ENCODE measurements around the gene C10orf53.

C10orf53 gene

GRCh38 chr10:49643241-49644034, 36.0 kb upstream of the C10orf53 start:
- no peak for FAIRE-seq
- DNase-seq (ENCODE audit: insufficient read length, low spot score), result no peak
- no peak for TF ChIP-seq CTCF (IDR thresholded peaks at IDR 0.05; ENCODE audit: insufficient read depth, missing control alignments)

GRCh38 chr10:49644035-49644646, 35.3 kb upstream of the C10orf53 start:
- no peak for TF ChIP-seq CTCF (IDR thresholded peaks at IDR 0.05; ENCODE audit: insufficient read depth, missing control alignments)
- DNase-seq (ENCODE audit: insufficient read length, low spot score), result no peak
- FAIRE-seq, result no peak

GRCh38 chr10:49645417-49645816, 34.0 kb upstream of the C10orf53 start:
- no peak for TF ChIP-seq CTCF (IDR thresholded peaks at IDR 0.05; ENCODE audit: insufficient read depth, missing control alignments)
- DNase-seq (ENCODE audit: insufficient read length, low spot score) (no peak), FAIRE-seq (no peak)

GRCh38 chr10:49645871-49646870, 33.3 kb upstream of the C10orf53 start:
- no peak for DNase-seq (ENCODE audit: insufficient read length, low spot score)
- TF ChIP-seq CTCF (IDR thresholded peaks at IDR 0.05; ENCODE audit: insufficient read depth, missing control alignments), result no peak
- no peak for FAIRE-seq

DNA sequence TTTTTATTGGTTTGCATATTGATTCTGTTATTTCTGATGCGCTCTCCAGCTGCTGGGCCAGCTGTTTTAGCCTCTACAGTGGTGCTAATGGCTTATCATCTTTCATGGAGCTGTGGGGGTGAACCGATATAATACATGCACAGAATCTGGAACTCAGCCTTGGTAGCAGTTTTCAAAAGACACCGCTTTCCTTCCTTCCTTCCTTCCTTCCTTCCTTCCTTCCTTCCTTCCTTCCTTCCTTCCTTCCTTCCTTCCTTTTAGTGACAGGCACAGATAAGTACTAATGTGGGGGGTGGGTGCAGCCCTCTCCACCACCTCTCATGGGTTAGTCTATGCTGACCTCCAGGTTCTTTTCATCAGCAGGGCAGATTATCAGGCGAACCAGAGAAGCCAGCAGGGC, 31.9 kb upstream of the C10orf53 start:
- DNase-seq (ENCODE audit: insufficient read length, low spot score) (no peak), FAIRE-seq (no peak)
- TF ChIP-seq CTCF (IDR thresholded peaks at IDR 0.05; ENCODE audit: insufficient read depth, missing control alignments), result no peak

DNA sequence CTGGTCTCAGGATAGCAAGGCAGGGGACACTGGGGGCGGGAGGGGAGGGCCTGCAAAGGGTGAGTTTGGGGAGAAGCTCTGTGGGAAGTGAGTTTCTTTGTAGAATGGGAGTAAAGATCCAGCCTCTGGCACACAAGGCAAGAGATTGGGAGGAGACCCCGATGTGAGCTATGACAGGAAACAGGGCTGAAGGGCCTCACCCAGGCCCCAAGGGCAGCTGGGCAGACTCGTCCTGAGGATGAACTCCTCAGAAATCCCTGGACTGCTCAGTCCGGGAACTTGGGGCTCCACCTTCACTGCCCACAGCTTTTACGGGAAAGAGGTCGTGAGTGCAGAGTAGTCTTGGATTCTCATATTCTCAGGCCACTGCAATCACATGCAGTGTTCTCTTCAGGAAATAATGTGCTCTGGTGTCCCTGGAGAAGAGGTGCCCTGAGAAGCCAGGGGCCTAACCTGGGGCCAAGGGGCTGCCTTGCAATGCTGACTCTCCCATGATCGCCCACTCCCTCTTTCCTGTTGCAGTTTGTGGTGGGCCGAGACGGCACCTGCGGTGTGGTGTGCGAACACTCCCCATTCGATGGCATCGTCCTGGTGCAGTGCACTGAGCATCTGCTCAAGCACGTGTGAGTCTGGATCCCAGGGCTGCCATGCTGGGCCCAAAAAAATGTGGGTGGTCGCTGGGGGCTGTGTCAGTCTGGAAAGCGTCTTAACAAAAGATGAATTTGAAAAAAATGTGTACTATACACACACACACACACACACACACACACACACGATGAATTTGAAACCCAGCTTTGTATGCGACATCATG, 31.3 kb upstream of the C10orf53 start:
- no peak for TF ChIP-seq CTCF (IDR thresholded peaks at IDR 0.05; ENCODE audit: insufficient read depth, missing control alignments)
- no peak for DNase-seq (ENCODE audit: insufficient read length, low spot score)
- FAIRE-seq, result no peak

All from D721Med (cell line).